Amniotic stem cell (primary cell): ENCODE results near the gene NALF2.

Source experiments
- DNase-seq: peaks from one replicate; lab custom pipeline; 2025; lab: John Stamatoyannopoulos, UW

The NALF2 gene

DNA sequence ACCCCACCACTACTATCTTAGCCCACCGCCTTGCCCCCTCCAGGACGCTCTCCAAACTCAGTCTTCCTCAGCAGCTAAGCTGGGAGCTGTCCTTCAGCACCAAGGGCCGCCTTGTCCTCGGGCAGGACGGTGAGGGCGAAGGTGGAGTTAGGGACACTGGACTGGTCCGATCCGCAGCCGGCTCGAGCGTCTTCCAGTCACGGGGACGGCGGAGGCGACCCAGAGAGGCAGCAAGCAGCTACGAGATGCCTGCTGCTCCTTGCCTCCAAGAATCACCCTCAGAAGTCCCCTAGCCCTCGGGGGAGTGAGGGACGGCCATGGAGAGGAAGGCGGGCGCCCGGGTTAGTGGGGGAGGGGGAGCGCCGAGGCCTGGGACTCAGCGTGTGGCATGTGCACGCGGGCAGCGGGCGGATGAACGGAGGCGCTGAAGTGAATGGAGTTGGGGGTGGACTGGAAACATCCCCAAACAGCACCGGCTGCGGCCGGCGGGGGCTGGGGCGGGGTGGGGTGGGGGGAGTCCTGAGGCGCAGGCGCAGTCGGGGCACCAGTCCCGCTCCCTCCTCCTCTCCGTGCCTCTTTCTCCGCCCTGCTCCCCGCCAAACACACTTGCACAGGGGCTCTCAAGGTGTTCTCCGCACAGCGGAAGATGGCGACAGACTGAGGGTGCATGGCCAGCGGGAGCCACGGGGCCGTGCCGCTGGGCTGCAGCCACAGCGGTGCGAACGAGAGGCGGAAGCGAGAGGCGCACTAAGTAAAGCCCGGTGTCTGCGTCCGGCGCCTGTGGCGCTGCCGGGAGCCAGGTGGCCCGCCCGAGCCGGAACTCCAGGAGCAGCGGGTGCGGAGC lies at the start of gene NALF2:
Gene NALF2 (plus strand): TSS at position 545 of the 844 bp plus-strand sequence. CDS start 957 bp downstream, outside the sequence.
- no peak for DNase-seq

DNA sequence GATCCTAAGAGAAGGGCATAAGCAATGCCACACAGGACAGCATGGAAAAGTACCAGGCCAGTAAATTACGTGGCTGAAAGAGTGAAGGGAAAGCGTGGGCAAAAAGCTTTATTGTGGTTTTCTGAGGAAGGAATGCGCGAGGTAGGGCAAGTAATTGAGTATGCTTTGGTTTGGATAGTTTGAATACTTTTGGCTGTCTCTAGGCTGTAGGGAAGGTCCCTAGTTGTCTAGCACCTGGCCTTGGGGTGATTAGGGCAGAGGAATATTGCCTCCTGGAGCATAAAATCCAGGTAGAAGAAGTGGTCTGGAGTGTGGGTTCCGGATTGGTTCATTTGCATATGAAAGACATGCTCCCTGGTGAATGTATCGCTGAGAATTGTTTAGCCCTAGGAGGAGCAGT lies 46.4 kb upstream of the NALF2 start:
- DNase-seq: no peak

DNA sequence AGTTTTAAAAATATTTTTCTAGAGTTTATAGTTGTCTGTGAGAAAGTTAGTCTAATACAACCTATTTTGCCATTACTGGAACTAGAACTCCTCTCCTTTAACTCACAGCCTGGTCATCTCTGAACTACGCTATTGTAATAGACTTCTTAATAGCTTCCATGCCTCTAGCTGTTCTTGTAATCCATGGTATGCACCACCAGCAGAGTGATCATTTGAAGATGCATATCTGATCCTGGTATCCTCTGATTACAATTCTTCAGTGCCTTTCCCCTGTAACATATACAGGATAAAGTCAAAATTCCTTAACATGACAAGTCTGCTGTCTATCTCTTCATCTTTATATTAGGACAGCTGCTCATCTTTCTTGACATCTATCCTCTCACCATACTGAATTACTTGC lies 37.6 kb upstream of the NALF2 start:
- no peak for DNase-seq

DNA sequence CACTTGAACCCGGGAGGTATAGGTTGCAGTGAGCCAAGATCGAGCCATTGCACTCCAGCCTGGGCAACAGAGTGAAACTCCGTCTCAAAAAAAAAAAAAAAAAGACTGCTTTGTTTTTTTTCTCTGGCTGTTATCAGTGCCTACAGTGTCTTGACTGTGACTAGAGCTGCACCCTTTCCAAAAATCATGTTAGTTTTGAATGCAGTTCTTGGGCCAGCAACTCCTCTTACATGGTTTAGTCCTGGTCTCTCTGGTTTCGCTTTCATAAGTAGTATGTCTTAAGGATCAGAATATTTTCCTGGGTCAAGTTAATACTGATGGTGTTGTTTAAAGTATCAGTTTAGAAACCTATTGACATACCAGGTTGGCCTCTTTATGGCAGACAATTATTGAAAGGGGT lies 34.2 kb upstream of the NALF2 start:
- no peak for DNase-seq

DNA sequence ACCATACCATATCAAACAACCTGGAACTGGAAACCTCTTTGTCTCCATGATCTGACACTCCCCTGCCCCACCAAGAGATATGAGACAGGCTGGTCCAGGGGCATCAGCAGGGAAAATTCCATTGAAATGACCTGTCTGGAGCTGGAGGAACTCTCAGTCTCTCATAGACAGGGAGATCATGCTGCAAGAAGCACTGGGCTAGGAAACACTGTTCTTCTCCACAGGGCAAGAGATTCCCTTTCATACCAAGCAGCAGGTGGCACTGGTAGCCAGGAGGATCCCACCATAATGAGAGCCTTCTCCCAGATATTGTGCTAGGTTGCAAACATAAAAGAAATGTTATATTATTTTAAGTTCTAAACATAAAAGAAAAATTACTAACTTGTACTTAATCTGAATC lies 14.5 kb upstream of the NALF2 start:
- no peak for DNase-seq

DNA sequence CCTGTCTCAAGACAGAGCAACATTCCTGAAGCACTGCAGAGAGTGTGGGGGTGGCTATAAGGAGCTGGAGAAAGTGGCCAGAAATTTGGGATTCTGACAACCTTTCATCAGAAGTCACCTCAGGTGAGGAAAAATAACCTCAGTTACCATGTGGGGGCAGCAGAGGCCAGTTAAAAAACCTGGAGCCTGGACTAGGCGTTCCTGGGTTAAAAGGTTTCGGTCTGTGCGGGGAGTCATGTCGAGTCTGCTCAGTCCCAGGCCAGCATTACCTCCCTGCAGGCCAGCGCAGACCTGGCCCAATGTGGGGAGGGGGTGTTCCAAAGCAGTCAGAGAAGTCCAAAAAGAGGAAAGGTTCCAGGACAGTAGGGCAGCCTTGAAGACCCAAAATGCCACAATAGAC lies 10.9 kb upstream of the NALF2 start:
- no peak for DNase-seq

DNA sequence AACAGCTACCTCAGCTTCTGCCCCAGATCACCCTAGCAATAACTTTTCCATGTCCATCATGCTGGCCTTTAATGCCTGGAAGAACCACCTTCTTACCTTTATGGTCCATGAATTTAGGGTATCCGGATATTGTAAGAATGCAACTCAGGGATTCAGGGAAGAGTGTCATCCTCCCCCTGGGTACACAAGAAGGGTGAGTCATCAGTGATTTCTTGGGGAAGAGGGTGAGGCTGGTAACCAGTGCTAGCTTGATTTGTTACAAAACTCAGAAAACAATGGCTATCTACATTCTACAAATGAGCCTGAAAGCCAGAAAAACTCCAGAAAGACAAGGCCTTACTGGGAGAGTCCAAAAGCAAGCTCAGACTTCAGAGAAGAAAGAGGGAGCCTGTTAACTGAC lies 10.4 kb upstream of the NALF2 start:
- no peak for DNase-seq

DNA sequence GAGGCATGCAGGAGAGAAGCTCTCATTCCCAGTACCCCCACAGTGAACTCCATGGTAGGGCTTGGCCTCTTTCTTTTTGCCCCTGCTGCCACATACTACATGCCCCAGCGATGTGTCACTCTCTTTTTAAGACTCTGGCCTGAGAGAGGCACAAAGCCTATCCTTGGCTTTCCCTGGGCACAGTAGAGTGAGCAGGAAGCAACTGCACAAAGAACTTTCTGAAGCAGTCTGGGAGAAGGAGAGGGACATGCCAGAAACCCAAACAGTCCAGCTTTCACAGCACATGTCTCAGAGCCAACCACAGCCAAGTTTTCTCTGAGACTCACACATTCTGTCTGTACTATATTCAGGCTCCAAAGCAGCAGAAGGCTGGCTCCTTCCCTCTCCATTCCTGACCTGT lies 7.9 kb upstream of the NALF2 start:
- no peak for DNase-seq

DNA sequence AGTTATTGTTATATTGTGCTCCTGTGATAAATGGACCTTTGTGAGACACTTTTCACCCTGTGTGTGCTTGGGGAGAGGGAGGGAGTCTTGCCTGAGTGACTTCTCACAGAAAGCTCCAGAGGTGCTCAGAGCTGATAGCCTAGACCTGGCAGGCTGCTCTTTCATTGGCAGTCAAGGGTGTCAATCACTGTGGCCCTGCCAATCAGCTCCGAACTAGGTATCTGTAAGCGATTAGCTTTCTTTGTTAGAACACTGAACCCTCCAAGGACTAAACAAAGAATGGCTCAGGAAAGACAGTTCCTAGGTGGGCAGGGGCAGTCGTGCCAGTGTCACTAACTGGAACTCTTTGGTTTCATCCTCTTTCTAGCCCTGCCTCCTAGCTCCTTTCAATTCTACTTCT lies 2.7 kb upstream of the NALF2 start:
- no peak for DNase-seq

DNA sequence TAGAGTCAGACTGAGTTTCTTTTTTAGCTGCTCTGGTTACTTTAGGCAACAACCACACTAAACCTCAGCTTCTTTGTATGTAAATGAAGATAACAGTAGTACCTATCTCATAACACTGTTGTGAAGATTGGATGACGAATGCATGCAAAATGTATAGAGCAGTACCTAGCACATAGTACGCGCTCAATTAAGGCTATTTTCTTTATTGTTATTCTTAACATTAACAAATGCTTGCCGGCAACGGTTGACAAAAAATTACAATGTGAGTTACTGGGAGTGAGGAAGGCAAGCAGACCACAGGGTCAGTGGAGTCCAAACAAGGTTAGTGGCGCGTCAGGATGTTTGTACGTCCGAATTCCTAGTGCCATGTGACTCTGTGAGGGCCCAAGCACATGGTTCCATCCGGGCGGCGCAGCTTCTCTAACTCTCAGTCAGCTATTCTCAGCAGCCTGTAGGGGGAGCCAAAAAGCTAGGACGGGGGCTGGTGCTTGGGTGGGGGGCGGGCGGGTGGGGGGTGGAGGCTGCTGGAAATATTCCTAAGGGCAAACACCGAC lies 821 bp upstream of the NALF2 start:
- no peak for DNase-seq

DNA sequence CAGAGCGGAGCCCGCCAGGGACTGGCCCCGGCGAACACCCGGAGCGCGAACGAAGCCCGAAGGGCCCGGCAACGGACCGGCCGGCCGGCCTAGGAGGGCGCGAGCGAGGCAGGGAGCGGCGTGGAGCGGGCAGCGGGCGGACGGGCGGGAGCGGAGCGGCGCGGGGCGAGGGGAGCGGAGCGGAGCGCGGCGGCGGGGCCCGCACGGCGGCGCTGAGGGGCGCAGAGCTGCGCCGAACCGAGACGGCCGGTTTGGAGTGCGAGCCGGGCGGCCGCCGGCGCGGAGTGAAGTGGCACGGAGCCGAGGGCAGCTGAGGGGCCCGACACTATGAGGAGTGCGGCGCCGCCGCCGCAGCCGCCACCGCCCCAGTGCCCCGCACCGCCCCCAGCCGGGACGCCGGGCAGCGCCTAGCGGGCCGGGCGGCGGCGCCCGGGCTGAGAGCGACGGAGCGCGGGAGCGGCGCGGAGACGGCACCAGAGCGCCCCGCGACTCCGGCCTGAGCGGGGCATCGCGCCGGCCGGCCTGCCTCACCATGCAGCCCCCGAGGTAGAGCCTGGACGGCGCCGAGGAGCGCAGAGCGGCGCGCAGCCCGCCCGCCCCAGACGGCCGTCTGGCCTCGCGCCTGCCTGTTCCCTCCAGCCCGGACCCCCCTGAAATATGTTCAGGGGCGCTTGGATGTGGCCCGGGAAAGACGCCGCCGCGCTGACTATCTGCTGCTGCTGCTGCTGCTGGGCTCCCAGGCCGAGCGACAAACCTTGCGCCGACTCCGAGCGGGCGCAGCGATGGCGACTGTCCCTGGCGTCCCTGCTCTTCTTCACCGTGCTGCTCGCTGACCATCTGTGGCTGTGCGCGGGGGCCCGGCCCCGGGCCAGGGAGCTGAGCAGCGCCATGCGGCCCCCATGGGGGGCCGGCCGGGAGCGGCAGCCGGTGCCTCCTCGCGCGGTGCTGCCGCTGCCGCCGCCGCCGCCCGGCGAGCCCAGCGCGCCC lies 793 bp downstream of the NALF2 start:
- no peak for DNase-seq

DNA sequence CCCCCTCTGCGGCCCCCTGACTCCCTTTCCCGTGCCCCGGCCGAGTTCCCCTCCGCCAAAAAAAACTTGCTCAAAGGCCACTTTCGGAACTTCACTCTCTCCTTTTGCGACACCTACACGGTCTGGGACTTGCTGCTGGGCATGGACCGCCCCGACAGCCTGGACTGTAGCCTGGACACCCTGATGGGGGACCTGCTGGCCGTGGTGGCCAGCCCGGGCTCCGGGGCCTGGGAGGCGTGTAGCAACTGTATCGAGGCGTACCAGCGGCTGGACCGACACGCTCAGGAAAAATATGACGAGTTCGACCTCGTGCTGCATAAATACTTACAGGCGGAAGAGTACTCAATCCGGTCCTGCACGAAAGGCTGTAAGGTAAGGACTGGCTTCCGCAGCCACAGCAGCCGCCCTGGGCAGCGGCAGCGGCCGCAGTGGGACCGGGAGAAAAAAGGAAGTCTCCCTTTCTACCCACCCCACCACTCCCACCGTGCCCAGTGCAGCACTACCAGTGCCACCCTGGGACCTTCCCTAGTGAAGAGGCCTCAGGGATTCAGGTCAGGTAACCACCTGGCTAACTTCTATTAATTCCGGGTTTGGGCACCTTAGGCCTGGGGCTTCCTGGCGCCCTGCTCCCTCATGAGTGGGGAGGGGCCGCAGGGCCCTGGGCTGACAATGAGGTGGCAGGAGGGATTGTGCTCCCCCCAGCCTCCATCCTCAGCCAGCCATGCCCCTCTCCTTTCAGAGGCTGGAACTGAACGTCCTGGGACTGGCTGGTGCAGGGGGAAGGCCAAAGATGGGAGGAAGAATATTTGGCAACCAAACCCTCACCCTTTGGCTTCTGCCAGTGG lies 1.9 kb downstream of the NALF2 start:
- no peak for DNase-seq

DNA sequence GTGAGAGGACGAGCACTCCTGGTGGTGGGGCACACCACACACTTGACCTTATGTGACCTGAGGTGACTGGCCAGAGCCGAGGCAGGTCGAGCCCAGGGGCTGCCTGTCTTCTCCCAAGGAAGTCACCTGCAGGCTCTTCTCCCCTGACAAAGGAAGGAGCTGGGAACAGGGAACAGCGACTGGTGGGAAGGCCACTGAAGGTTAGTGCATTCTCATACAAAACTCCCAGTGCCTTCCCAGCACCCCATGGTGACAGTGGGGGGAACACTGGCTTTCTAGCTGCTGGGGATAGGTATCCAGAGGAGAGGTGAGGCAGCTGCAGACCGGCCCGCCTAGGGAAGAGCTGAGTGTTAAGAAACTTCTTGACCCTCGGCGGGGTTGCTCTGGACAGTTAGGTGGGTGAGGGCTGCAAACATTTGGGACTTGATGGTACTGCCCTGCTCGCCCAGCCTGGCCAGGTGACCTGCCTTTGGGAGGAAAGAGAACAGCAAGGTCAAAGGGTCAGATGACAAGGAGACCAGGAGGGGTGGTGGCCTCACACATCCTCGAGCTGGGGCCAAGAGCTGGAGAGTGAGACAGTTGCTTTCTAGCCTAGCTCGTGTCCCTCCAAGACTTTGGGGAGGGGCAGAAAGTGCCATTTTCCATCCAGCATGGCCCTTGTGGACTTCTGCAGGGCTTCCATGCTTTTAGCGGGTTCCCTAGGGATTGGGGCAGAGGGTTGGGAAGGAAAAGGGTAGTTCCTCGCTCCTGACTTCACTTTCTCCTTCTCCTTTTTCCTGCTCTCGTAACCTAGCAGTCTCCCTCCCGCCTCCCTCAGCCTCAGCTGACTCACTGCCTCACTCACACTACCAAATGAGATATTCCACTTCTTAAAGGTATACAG lies 2.7 kb downstream of the NALF2 start:
- DNase-seq: no peak

DNA sequence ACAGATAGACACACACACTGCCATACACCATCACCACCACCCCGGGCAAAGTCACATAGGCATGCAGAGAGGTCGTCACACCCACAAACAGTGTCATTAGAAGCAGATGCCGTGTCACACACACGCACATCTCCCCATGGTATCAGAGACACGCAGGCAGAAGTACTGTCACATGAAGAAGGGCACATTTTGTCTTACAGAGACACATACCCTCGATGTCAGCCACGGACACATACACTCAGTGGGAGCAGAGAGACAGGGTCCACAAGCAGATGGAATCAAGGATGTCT lies 3.3 kb downstream of the NALF2 start:
- no peak for DNase-seq

DNA sequence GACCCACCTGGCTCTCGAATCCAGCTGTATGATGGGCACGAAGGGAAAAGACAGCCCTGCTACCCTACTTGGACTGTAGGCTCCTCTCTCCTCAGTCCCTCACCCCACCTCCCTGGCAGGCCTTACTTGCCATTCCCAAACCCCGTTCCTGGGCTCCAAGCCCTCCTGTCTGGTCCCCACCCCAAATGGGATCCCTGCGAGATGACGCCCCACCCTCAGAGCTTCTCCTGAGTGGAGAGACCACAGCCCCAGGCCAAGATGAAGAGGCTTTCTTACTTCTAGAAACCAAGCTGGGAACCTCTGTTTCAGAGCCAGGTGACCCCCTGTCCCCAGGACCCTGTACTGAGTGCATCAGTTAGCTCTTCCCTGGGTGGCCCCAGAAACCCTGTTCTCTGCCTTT lies 4.5 kb downstream of the NALF2 start:
- DNase-seq: no peak

DNA sequence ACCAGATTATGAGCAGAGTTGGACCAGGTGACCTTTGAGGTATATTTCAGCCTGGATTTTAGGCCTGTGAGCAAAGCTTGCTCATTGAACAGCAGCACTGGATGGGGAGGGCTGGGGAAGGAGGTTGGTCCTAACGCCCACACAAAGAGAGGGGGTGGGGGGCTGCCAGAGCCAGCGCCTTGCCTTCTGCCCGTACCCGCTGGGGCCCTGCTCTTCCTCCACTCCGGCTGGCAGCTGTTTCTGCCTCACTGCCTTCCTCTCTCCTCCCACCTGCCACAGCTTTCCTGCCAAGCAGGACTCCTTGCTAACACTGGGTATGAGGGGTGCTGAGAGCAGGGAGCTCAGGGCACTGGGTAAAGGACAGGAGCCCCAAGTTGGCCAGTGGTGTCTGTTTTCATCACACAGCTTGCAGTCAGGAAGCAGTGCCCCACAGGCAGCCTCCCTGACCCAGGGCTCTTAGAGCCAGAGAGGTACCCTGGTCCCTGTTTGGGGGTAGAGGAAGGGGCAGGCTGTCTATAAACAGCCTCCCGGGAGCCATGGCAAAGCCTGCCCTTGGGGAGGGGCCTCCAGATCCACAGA lies 6.1 kb downstream of the NALF2 start:
- DNase-seq: no peak

DNA sequence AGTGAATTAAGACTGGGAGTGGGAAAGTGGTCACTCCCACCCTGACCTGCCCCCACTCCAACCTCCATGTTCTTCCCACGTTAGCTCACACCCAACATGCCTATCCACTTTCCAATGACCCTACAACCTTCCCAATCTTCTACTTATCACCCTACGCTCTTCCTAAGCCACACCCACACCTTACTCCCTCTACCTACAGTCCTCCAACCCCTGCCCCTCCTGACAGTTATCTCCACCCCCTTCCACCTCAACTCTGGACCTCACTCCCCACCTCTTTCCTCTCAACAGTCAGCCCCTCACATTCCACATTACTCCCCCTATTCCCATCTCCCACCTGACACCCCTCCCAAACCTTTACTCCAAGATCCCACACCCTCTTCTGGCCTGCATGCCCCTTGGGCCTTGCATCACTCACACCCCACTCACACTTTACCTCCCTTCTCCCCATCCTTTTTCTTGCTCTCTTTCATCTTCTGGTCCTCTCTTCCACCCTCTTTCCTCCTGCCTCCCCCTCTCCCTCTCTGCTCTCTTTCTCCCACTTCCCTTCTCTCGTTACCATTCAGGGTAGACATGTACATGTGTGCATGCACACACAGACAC lies 6.9 kb downstream of the NALF2 start:
- no peak for DNase-seq

DNA sequence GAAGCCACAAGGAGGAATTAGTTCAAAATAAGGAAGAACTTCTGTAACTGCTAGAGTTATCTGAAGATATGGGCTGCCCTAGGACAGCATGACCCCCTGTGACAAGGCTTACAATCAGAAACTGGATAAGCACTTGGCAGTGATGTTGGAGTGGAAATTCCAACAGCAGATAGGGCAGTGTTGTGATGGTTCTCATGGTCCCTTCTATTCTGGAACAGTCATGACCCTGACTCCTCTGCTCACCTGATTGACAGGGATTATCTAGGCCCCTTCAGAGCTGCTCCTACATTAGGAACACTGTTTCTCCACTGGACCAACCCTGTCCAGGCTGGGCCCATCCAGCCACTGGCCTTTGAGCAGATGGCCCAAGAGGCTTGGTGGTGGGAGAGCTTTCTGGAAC lies 17.9 kb downstream of the NALF2 start:
- DNase-seq: no peak

DNA sequence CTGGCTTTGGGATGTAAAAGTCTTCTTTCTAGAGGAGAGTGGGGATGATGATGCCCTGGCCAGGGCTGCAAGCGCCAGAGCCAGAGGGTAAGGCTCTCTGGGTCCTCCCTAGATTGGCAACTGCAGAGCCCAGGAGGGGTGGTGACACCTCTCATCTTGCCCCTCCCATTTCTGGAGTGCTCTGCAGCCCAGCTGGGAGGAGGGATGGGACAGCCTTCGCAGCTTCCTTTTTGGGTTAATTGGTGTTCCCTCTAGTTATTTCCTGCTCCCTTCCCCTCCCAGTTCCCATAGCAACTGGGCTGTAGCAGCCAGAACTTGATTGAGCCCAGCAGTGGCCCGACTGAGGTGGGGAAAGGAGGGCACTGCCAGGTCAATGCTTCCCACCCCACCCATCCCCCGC lies 19.2 kb downstream of the NALF2 start:
- DNase-seq: no peak

DNA sequence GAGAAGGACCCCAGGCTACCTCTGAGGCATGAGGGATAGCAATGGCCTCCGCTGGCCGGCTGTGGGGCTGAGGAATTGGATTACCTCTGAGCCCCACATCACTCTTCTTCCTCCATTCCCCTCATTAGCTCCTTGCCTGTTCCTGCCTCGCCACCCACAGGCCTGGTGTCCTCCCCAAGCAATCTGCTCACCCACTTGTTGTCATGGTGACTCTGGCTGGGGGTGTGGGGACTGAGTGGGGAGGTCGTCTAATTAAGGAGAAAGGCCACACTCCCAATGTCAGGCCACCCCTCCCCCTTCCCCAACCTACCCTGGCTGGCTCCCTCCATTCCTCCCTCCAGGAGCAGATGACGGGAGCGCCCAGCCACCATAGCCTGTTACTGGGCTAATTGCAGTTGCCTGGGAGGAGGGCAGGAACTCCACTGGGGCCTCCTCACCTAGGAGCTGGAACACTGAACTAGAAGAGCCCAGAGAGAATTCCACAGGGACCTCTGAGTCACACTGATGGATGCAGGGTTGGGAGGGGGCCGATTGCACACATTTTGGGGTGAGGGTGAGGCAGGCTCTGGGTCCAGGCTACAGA lies 20.7 kb downstream of the NALF2 start:
- no peak for DNase-seq
